T-helper 1 cell treated with Interleukin-12 subunit alpha and Interleukin-12 subunit beta and Interleukin-4 antibody, amounts not matched to agents 30 μg/mL and 1 μg/mL, for 36 hours (primary cell): ENCODE data around the gene KCNMB2.

ENCODE experiments used
- H3K27ac Mint-ChIP-seq: one replicate; pipeline ENCODE4 v1.8.0; 2021; ENCODE audit warnings: mild to moderate bottlenecking, mixed read lengths
- H3K27me3 Mint-ChIP-seq: one replicate; pipeline ENCODE4 v1.8.0; 2021; ENCODE audit warnings: low read depth, mixed read lengths
- H3K36me3 Mint-ChIP-seq: one replicate; pipeline ENCODE4 v1.8.0; 2021; ENCODE audit warnings: low read depth, mixed read lengths
- H3K4me1 Mint-ChIP-seq: one replicate; pipeline ENCODE4 v1.8.0; 2021; ENCODE audit warnings: low read depth, mixed read lengths
- H3K4me3 Mint-ChIP-seq: one replicate; pipeline ENCODE4 v1.8.0; 2021; ENCODE audit warnings: mild to moderate bottlenecking, moderate library complexity, mixed read lengths
- H3K9me3 Mint-ChIP-seq: one replicate; pipeline ENCODE4 v1.8.0; 2021; ENCODE audit warnings: mixed read lengths

The KCNMB2 gene

GRCh38 chr3:178536211-178537079, at the start of gene KCNMB2:
Gene KCNMB2, plus strand, starts transcription at chr3:178536436.
- Mint-ChIP-seq H3K4me3 (no peak within 1 kb of the TSS), H3K9me3 (no peaks in the 10 kb centered on the region), H3K4me1 (no peaks in the 10 kb centered on the region), H3K27me3 (peaks cover 17% of the 10 kb centered on the region), H3K27ac (no peak within 1 kb of the TSS), H3K36me3 (no peaks in the 10 kb centered on the region)

GRCh38 chr3:178486903-178487302, 49.3 kb upstream of the KCNMB2 start:
- Mint-ChIP-seq H3K9me3 (no peaks in the 10 kb centered on the region), H3K4me3 (no peak overlapping the region), H3K36me3 (no peaks in the 10 kb centered on the region), H3K4me1 (no peaks in the 10 kb centered on the region), H3K27me3 (no peaks in the 10 kb centered on the region), H3K27ac (no peak overlapping the region)

- H3K27me3 Mint-ChIP-seq: no peaks in the 10 kb centered on the region
- H3K36me3 Mint-ChIP-seq: no peaks in the 10 kb centered on the region
- no peaks in the 10 kb centered on the region for H3K9me3 Mint-ChIP-seq
- no peak overlapping the region for H3K27ac Mint-ChIP-seq
- H3K4me3 Mint-ChIP-seq: no peak overlapping the region
- no peaks in the 10 kb centered on the region for H3K4me1 Mint-ChIP-seq
Measured at GRCh38 chr3:178487752-178488151, 48.5 kb upstream of the KCNMB2 start.

- Mint-ChIP-seq H3K27ac (no peak overlapping the region), H3K9me3 (no peaks in the 10 kb centered on the region), H3K36me3 (no peaks in the 10 kb centered on the region), H3K4me3 (no peak overlapping the region), H3K4me1 (no peaks in the 10 kb centered on the region), H3K27me3 (no peaks in the 10 kb centered on the region)
Measured at GRCh38 chr3:178491751-178492150, 44.5 kb upstream of the KCNMB2 start.

- Mint-ChIP-seq H3K9me3 (no peaks in the 10 kb centered on the region), H3K27ac (no peak overlapping the region), H3K36me3 (no peaks in the 10 kb centered on the region), H3K27me3 (no peaks in the 10 kb centered on the region), H3K4me1 (no peaks in the 10 kb centered on the region), H3K4me3 (no peak overlapping the region)
Measured at GRCh38 chr3:178492491-178492890, 43.7 kb upstream of the KCNMB2 start.

- no peak overlapping the region for H3K4me3 Mint-ChIP-seq
- H3K36me3 Mint-ChIP-seq: no peaks in the 10 kb centered on the region
- no peaks in the 10 kb centered on the region for H3K4me1 Mint-ChIP-seq
- no peaks in the 10 kb centered on the region for H3K9me3 Mint-ChIP-seq
- no peaks in the 10 kb centered on the region for H3K27me3 Mint-ChIP-seq
- H3K27ac Mint-ChIP-seq: no peak overlapping the region
Measured at GRCh38 chr3:178494386-178494785, 41.9 kb upstream of the KCNMB2 start.

GRCh38 chr3:178496911-178497310, 39.3 kb upstream of the KCNMB2 start:
- Mint-ChIP-seq H3K36me3 (no peaks in the 10 kb centered on the region), H3K27me3 (no peaks in the 10 kb centered on the region), H3K4me1 (no peaks in the 10 kb centered on the region), H3K27ac (no peak overlapping the region), H3K4me3 (no peak overlapping the region), H3K9me3 (no peaks in the 10 kb centered on the region)

- H3K4me3 Mint-ChIP-seq: no peak overlapping the region
- no peaks in the 10 kb centered on the region for H3K9me3 Mint-ChIP-seq
- no peaks in the 10 kb centered on the region for H3K27me3 Mint-ChIP-seq
- no peaks in the 10 kb centered on the region for H3K4me1 Mint-ChIP-seq
- H3K27ac Mint-ChIP-seq: no peak overlapping the region
- no peaks in the 10 kb centered on the region for H3K36me3 Mint-ChIP-seq
Measured at GRCh38 chr3:178498871-178499270, 37.4 kb upstream of the KCNMB2 start.

GRCh38 chr3:178500631-178501030, 35.6 kb upstream of the KCNMB2 start:
- Mint-ChIP-seq H3K4me1 (no peaks in the 10 kb centered on the region), H3K36me3 (no peaks in the 10 kb centered on the region), H3K9me3 (no peaks in the 10 kb centered on the region), H3K27me3 (no peaks in the 10 kb centered on the region), H3K4me3 (no peak overlapping the region), H3K27ac (no peak overlapping the region)

GRCh38 chr3:178504128-178504527, 32.1 kb upstream of the KCNMB2 start:
- no peak overlapping the region for H3K27ac Mint-ChIP-seq
- H3K27me3 Mint-ChIP-seq: no peaks in the 10 kb centered on the region
- H3K9me3 Mint-ChIP-seq: no peaks in the 10 kb centered on the region
- no peaks in the 10 kb centered on the region for H3K4me1 Mint-ChIP-seq
- H3K4me3 Mint-ChIP-seq: no peak overlapping the region
- no peaks in the 10 kb centered on the region for H3K36me3 Mint-ChIP-seq

GRCh38 chr3:178505832-178506231, 30.4 kb upstream of the KCNMB2 start:
- Mint-ChIP-seq H3K9me3 (no peaks in the 10 kb centered on the region), H3K4me1 (no peaks in the 10 kb centered on the region), H3K27ac (no peak overlapping the region), H3K4me3 (no peak overlapping the region), H3K36me3 (no peaks in the 10 kb centered on the region), H3K27me3 (no peaks in the 10 kb centered on the region)

GRCh38 chr3:178507507-178508442, 28.5 kb upstream of the KCNMB2 start:
- H3K4me1 Mint-ChIP-seq: no peaks in the 10 kb centered on the region
- no peak overlapping the region for H3K4me3 Mint-ChIP-seq
- H3K27me3 Mint-ChIP-seq: no peaks in the 10 kb centered on the region
- H3K36me3 Mint-ChIP-seq: no peaks in the 10 kb centered on the region
- no peaks in the 10 kb centered on the region for H3K9me3 Mint-ChIP-seq
- no peak overlapping the region for H3K27ac Mint-ChIP-seq

GRCh38 chr3:178508443-178508825, 27.8 kb upstream of the KCNMB2 start:
- Mint-ChIP-seq H3K4me3 (no peak overlapping the region), H3K4me1 (no peaks in the 10 kb centered on the region), H3K27me3 (no peaks in the 10 kb centered on the region), H3K9me3 (no peaks in the 10 kb centered on the region), H3K27ac (no peak overlapping the region), H3K36me3 (no peaks in the 10 kb centered on the region)

GRCh38 chr3:178510496-178510895, 25.7 kb upstream of the KCNMB2 start:
- no peaks in the 10 kb centered on the region for H3K27me3 Mint-ChIP-seq

GRCh38 chr3:178512647-178513046, 23.6 kb upstream of the KCNMB2 start:
- H3K27ac Mint-ChIP-seq: no peak overlapping the region
- H3K27me3 Mint-ChIP-seq: no peaks in the 10 kb centered on the region
- H3K4me1 Mint-ChIP-seq: no peaks in the 10 kb centered on the region
- no peak overlapping the region for H3K4me3 Mint-ChIP-seq
- no peaks in the 10 kb centered on the region for H3K36me3 Mint-ChIP-seq
- H3K9me3 Mint-ChIP-seq: no peaks in the 10 kb centered on the region

More at GRCh38 chr3:178510496-178510895, 25.7 kb upstream of the KCNMB2 start:
- H3K4me3 Mint-ChIP-seq: no peak overlapping the region
- no peaks in the 10 kb centered on the region for H3K4me1 Mint-ChIP-seq
- no peak overlapping the region for H3K27ac Mint-ChIP-seq
- no peaks in the 10 kb centered on the region for H3K9me3 Mint-ChIP-seq
- H3K36me3 Mint-ChIP-seq: no peaks in the 10 kb centered on the region
